Amygdala (tissue), 56 donors: ENCODE results near the gene CEP85L.

Source experiments
- DNase-seq, 56 donors: peaks; one replicate each; lab custom pipeline; 2025; lab: John Stamatoyannopoulos, UW

CEP85L gene

GRCh38 chr6:118551063-118552053 lies 100.0 kb downstream of the CEP85L start:
- DNase-seq = peak in 1 of 56 donors; percentile 17

GRCh38 chr6:118548613-118549012 lies 102.8 kb downstream of the CEP85L start:
- no peak for DNase-seq

DNA sequence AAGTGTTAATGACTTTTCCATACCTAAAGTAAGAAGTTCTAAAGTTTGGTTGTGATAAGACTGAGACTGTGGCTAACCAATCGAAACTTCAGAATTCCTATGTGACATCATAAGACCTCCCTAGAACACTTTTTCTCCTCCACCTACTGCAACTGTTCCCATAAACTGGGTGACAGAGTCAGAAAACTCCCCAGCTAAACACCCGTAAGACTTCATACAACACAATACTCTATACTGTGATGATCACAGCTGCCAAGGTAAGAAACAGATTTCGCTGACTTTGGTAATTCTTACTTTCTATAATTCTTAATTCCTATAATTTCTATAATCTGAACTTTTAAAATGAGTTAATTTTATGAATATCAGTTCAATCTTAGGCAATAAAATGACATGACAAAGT lies 103.3 kb downstream of the CEP85L start, which contains the start of gene PLN:
PLN (plus strand) TSS at position 161 of the 400 bp plus-strand sequence. CDS start 10,626 bp downstream, outside the sequence.
- DNase-seq = no peak

DNA sequence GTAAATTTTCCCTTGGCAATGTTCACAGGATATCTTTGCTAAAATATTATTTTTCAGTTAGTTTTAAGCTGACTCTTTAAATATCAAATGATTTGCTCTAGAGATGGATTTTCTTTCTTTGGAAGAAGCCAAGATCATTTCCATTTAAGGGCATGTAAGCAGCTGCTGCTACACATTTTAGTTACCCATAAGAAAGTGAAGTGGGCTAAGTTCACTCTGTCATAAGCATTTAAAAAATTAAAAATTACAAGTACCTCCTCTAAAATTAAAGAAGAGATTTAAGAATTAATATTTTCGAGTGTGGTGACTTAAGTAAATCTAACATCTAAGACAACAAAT lies 104.5 kb downstream of the CEP85L start:
- DNase-seq = no peak

DNA sequence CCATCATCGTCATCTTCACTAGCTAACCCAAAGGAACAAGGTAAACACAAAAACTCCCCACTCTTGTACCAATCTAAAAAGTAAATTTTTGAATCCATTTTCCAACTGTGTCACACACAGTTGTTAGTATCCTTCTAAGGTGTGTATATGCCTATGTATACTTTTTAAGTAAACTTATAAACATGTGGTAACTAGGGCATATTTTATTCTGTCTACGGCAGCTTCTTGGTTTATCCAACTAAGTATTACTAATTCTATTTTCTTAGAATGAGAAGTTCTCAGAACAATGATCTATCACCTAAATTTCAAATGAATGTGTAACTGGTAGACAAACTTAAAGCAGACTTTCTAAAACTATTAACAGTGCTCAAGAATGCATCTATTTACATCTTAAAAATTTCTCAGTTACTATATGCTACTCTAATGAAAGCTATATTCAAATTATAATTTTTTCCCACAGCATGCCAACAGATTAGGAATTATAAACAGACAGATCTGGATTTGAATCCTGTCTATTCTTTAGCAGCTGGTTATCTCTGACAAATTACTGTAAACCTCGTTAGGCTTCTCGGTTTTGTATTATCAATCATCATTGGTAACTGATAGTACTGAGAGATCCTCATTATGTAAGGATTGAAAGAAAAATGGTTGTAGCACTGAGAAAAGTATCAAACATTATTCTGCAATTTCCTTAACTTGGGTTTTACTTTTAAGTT lies 105.1 kb downstream of the CEP85L start:
- DNase-seq = no peak

GRCh38 chr6:118544105-118544504 lies 107.3 kb downstream of the CEP85L start:
- DNase-seq = no peak

GRCh38 chr6:118542184-118542952 lies 109.0 kb downstream of the CEP85L start:
- DNase-seq = no peak

DNA sequence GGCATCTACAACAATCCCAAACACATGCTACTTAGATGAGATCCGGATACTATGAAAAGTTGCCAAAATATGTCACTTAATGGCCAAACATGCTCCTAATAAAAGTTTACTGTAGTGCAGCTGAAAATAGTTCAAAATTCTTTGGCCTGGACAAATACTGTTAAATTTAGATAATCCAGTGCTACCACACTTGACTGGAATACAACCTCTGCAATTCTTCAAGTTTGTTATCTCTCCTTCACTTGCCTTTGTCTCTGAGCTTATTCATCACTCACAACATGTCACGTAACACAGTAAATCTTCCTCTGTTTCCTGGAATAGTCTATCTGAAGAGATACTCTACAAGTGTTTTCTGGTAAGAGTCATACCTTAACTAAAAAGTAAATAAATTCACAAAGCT lies 113.8 kb downstream of the CEP85L start:
- no peak for DNase-seq

DNA sequence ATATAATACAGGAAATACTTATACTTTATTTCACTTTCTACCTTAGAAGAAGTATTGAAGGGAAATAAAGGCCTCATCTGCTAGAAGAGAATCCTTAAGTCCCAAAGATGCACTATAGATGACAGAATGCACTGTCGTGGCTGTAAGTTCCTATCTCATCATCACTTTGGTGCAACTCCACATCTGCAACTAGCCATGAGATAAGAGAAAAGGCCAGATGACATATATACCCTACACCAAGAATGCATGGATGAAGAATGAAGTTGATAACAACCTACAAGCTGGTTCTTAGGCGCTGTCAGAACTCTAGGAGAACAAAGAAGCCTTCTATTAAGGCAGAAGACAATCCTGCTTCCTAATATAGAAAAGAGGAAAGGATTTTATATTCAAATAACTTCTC lies 114.9 kb downstream of the CEP85L start:
- no peak for DNase-seq

- DNase-seq = no peak
Measured at GRCh38 chr6:118535176-118535844, 116.1 kb downstream of the CEP85L start.

DNA sequence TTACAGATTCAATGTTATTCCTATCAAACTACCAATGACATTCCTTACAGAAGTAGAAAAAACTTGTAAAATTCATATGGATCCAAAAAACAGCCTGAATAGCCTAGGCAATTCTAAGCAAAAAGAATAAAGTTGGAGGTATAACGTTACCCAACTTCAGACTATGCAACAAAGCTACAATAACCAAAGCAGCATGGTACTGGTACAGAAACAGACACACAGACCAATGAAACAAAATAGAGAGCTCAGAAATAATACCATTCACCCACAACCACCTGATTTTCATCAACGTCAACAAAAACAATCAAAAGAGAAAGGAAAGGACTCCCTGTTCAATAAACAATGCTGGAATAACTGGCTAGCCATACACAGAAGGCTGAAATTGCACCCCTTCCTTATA lies 120.4 kb downstream of the CEP85L start:
- DNase-seq = no peak

DNA sequence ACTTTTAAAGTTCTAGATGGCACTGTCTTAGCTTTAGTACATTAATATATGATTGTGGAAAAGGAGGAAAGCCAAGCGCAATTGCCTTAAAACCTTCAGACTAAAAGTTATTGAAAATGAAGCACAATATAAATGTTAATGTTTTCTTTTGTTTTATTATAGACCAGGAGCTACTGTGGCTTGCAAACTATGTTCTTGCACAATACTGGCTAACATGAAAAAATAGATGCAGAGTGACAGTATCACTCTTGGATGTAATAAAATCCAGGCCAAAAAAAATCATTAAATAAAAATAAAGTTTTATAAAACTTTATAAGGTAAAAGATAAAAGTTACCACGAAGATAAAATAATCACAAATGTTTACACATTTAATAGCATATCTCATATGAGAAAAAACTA lies 121.6 kb downstream of the CEP85L start:
- no peak for DNase-seq

DNA sequence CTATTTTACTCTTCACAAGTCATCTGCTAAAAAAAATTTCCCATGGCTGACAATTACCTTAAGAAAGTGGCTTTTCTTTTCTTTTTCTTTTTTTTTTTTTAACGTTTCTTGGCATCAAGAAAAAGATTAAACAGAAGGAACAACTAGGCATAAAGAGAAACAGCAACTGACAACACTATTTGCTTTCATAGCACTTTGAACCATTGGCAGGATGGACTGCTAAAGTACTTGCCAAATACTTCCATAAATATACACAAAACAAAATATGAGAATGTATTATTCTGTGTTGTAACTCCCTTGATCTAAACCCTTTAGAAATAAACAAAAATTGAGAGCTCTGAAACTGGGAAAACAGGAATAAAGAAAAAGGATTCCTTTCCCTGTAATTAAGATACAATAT lies 123.3 kb downstream of the CEP85L start:
- DNase-seq = no peak

DNA sequence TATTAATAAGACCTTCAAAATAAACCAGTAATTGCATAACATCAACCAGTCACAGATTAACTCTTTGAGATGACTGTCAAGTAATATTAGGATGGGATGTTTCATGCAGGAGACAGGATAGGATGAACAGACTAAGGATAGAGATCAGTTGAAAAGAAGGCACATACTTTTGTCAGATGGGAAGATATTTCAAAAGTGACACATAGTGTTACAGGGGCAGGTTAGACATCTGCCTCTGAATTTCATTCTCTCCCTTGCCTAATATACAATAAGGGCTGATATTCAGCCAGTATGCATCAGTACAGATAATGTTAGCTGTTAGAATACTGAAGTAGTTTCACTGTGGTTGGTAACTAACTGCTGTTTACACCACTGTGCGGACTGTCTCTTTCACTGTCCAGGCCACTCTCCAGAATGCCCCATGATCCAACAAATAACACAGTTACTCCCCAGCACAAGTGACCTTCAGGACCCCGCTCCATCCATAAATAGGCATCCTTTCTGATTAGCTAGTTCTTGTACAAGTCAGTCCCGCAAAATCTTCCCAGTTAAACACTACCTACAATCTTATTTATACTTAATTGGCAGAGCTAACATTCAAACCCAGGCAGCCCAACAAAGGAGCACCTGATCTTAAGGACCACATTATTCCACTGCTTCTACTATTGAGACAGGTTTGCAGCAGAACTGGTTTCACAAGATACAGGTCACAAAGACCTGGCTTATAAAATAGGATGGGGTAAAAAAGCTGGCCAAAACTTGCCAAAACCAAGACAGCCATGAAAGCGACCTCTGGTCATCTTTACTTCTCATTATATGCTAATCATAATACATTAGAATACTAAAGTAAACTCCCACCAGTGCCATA lies 125.2 kb downstream of the CEP85L start:
- DNase-seq = no peak

- DNase-seq = no peak
Measured at GRCh38 chr6:118524686-118525085, 126.7 kb downstream of the CEP85L start.

DNA sequence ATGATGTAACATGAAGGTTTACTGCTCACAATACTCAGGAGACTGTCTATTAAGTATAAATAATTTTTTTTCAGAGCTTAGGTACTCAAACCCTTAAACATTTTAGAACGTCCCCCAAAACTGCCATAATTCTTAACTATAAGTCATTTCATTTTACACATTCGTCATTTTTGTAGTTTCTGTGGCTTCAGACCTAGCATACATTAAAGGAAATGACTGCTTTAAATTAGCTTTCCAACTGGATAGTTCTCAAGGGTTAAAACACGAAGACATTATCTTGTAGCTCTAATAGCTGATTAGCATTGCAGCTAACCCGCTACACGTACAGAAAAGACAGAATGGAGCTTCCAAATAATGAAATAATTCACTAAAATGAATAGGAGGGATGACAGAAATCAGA lies 128.2 kb downstream of the CEP85L start:
- DNase-seq = no peak

DNA sequence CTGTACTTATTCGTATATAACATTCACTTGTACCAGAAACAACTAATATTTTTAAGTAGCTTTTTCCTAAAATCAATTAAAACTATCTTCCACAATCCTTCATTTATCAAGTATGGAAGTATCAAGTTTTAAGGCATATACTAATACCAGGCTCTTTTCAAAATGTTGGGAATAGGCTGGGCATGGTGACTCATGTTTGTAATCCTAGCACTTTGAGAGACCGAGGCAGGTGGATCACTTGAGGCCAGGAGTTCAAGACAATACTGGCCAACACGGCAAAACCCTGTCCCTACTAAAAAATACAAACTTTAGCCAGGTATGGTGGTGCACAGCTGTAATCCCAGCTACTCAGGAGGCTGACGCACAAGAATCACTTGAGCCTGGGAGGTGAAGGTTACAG lies 129.0 kb downstream of the CEP85L start:
- no peak for DNase-seq

DNA sequence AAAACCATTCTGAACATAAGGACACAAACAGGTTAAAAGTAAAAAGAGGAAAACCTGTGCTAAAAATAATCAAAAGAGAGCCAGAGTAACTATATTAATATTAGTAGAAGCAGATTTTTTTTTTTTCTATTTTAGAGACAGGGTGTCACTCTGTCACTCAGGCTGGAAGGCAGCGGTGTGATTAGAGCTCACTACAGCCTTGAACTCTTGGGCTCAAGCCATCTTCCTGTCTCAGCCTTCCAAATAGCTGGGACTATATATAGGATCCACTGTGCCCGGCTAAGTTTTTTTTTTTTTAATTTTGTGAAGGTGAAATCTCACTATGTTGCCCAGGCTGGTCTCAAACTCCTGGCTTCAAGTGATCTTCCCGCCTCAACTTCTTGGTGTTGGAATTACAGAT lies 136.7 kb downstream of the CEP85L start:
- DNase-seq = no peak

GRCh38 chr6:118511930-118512715 lies 139.3 kb downstream of the CEP85L start:
- no peak for DNase-seq
